Skin epidermis (tissue), 12 donors: Measurements from ENCODE around the gene SIRT2.
"Not testable (repeated sequence)": the region's sequence is repeated elsewhere in the genome, so short reads cannot be mapped to it uniquely, and the experiment has no call there.

Experiments used
- H3K27ac ChIP-seq, 21 experiments: fragments of 200-600 bp; sonication (generic) in 11 of 21; one replicate each; pipeline ENCODE4 v1.5.0; 2020; ENCODE audit warnings: mild to moderate bottlenecking in 3 of 21, inconsistent platforms in 2 of 21, moderate library complexity in 2 of 21
- H3K4me3 ChIP-seq, 7 experiments: fragments of 200-600 bp; sonication (generic) in 2 of 7; one replicate each; pipeline ENCODE4 v1.5.0; 2020; ENCODE audit warnings: inconsistent platforms in 2 of 7, mild to moderate bottlenecking in 2 of 7, moderate library complexity in 1 of 7

SIRT2 gene

DNA sequence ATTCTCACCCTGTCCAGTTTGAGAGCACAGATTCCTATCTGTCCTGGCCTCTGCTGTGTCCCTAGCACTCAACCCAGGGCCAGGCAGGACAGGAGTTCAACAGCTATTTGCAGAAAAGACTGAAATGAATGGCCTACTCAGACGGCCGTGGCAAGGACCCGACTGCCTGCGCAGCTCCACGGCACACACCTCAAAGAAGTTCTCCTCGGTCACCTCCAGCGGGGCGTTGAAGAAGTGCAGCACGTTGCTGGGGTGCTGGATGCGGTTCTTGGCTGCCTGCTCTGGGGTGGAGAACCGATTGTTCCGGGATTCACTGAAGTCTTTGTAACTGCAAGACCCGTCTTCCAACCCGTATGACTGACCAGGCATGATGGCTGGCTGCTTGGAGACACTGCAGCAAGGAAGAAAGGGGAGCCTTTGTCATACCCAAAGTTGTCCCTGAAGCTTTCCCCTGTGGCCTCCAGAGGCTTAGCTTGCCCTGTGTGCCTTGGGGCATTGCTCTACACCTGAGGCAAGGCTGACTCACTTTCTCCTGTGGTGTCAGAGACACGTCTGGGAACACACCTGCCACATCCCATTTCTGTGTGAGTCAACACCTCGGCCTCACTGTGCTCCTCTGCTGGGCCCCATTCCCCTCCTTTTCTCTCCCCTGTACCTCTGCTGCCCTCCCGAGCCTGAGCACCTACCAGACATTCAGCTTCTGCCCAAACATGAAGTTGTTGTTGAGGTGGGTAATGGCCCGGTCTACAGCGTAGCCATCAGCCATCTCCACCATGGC, 61.0 kb downstream of the SIRT2 start:
- Histone ChIP-seq H3K27ac (peak overlapping the region in 20 of 21 experiments; percentile 6 to 86 (median 70)), H3K4me3 (peak overlapping the region in 1 of 7 experiments; percentile 7)

DNA sequence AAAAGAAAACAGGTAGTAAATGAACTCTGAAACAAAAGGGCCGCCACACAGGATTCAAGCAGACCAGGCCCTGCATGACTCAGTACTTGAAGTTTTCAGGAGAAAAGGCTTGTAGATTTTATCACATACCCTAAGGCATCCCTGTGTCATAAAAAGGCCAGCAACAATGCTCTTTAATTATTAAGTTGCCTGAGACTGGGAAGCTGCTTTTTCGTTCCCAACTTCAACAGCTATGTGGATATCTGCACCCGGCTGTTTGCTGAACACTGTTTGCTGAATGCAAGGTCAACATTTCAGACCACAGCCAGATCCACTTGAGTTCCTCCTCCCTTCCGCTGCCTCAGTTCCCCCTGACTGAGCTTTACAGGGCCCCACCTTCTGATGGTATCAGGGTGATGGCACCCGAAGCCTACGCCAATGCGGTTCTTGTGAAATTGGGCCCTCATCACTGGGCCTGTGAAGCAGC, 61.7 kb downstream of the SIRT2 start:
- H3K4me3 ChIP-seq, result peak overlapping the region in 1 of 7 experiments; percentile 7
- peak overlapping the region in 20 of 21 experiments; percentile 6 to 86 (median 70) for H3K27ac ChIP-seq

- H3K4me3 ChIP-seq, result no peak overlapping the region
- H3K27ac ChIP-seq, result peak overlapping the region in 19 of 21 experiments; percentile 6 to 86 (median 70)
Measured at GRCh38 chr19:38836983-38837626, 62.3 kb downstream of the SIRT2 start.

DNA sequence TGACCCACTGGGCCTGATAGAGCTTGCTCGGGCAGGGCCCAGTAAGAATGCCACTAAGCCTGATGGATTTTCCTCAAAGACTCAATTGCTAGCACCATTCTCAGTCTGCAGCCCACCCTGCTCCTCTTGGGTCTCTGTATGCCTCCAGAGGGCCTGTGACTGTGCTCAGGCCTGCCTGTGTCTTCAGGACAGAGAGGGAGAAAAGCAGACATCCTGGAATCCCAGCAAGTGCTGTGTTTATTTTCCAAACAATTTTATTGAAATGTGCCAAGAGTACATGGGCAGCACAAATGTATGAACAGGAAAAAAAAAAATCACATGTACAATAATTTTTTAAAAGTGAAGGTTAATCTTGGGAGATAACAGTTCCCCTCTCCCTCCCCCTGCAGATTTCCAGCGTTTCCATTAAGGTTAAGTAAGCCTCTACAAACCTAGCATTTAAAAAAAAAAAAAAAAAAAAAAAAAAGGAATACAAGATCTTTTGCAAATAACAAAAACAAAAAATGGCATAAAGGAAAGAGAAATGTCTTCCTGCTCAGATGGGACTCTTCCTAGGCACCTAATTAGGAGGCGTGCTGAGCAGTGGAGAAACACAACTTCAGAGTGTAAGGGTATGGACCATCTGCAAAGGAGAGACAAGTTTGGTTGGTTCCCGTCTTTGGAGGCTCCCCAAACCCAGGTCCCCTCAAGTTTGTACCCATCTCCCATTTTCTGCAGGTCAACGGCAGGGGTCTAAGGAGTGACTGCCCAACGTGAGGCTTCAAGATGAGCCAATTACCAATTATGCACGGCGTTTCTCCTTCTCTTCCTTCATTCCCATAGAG, 63.0 kb downstream of the SIRT2 start:
- H3K4me3 ChIP-seq, result no peak overlapping the region
- H3K27ac ChIP-seq, result peak overlapping the region in 15 of 21 experiments; percentile 24 to 86 (median 70)

DNA sequence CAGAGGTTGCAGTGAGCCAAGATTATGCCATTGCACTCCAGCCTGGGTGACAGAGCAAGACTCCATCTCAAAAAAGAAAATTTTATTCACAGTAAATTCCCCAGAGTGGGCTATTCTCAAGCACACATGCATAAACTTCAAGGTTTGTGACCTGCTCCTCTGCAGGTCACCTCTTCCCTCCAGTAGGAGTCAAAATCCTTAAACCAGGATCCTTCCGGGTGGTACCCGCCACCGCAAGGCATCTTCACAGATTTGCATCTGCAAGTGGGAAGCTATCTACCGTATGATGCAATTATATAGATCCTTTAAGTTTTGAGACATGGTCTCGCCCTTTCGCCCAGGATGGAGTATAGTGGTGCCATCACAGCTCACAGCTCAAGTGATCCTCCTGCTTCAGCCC, 64.8 kb downstream of the SIRT2 start:
- Histone ChIP-seq H3K4me3 (no peak overlapping the region), H3K27ac (peak overlapping the region in 2 of 21 experiments; percentile 16 to 31)

DNA sequence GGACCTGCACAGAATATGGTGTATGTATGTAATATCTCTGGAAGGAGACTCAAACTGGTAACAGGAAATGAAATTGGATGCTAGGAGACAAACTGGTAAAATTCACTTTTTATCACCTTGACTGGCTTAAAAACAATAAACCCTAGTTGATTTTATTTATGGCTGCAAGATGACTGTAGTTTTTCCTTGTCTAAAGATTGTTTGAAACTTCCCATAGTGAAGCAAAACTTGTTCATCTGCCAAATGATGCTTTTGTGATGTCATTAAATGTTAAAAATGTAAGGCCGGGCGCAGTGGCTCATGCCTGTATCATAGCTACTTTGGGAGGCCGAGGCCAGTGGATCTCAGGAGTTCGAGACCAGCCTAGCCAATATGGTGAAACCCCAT, 65.3 kb downstream of the SIRT2 start:
- H3K27ac ChIP-seq, result peak overlapping the region in 1 of 21 experiments; percentile 31
- no peak overlapping the region for H3K4me3 ChIP-seq

- Histone ChIP-seq H3K4me3 (no peak overlapping the region), H3K27ac (peak overlapping the region in 7 of 21 experiments; percentile 8 to 86 (median 77))
Measured at GRCh38 chr19:38833092-38833425, 66.4 kb downstream of the SIRT2 start.

DNA sequence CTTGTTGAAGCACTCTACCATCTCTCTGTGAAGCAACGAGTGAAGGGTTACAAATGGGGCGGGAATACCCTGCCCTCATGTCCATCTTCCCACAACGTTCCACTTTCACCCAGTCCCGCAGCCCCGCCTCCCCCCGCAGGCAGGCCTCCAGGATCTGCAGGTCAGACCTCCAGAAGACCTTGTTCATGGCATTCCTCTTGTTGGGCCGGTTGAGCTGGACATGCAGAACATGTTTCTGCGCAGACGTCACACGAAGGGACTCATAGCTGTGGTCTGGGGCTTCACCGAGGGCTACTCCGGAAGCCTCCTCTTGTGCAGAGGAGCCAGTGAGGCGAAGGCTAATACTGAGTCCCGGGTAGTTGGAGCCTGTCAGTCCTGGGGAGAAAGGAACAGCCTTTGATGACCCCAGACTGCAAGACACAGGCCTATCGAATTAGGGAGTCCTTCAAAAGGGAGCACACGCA, 68.2 kb downstream of the SIRT2 start:
- Histone ChIP-seq H3K27ac (peak overlapping the region; percentile 74 to 95 (median 89)), H3K4me3 (peak overlapping the region; percentile 51 to 82 (median 63))

DNA sequence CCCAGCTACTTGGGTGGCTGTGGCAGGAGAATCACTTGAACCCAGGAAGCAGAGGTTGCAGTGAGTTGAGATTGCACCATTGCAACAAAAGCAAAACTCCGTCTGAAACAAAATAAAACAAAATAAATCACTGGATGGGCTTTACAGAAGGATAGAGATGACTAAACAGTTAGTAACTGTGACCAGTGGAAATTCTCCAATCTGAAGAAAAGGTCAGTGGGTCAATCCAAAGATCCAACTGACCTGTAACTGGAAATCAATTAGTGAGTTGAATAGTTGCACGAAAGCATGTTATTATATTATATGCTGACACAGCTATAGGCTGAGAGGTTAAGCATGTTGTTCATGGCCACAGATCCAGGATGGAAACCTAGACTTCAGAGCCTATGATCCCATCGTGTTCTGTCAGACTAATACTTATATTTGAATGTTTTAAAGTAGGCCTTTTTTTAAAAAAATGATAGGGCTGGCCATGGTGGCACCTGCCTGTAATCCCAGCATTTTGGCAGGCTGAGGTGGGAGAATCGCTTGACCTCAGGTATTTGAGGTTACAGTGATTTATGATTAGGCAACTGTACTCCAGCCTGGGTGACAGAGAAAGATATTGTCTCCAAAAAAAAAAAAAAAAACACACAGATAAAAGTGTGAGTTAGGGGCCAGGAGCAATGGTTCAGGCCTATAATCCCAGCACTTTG, 69.2 kb downstream of the SIRT2 start:
- Histone ChIP-seq H3K27ac (peak overlapping the region in 7 of 21 experiments; percentile 79 to 95 (median 90)), H3K4me3 (no peak overlapping the region)

DNA sequence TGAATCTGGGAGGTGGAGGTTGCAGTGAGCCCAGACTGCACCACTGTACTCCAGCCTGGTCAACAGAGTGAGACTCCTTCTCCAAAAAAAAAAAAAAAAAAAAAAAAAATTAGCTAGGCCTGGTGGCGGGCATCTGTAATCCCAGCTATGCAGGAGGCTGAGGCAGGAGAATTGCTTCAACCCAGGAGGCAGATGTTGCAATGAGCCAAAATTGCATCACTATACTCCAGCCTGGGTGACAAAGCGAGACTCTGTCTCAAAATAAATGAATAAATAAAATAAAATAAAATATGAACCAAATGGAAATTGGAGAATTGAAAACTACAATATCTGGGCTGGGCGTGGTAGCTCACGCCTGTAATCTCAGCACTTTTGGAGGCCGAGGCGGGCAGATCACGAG, 70.2 kb downstream of the SIRT2 start:
- not testable (repeated sequence) for H3K27ac ChIP-seq

More for the DNA sequence above, 70.2 kb downstream of the SIRT2 start:
- not testable (repeated sequence) for H3K4me3 ChIP-seq
